Measurements from ENCODE around the gene PKN3.

DNA sequence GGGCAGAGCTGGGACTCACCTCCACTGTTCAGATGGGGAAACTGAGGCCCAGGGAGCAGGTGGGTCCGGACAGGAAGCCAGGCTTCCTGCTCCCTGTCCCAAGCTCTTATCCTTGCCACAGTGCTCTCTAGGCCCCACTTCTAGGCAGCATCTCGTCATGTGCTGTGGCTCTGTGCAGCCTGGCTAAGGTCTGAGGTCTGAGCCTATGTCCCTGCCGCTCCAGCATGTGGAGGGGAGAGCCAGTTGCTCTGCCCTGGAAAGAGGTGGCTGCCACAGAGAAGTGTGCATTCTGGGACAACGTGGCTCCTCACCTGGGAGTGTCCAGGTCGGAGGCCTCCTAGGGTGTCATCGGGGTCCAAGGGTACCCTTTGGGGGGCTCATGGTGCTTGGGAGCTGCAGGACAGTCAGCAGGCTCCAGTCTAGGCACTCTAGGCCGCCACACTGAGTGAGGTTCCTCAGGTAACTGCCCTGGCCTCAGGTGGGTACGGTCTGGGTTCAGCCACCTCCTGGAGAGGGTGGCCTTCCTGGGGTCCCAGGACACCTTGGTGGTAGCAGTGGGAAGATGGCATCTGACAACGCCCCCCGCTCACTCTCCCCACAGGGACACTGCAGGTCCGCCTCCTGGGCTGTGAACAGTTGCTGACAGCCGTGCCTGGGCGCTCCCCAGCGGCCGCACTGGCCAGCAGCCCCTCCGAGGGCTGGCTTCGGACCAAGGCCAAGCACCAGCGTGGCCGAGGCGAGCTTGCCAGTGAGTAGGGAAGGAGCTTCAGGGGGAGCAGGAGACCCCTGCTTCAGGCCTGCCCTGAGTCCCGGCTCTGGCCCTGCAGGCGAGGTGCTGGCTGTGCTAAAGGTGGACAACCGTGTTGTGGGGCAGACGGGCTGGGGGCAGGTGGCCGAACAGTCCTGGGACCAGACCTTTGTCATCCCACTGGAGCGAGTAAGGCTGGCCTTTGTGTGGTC lies 10.4 kb downstream of the PKN3 start:
- TF ChIP-seq CTCF (IDR thresholded peaks at IDR 0.05) (no peak), EP300 (IDR thresholded peaks at IDR 0.05) (no peak)

Measured in gastroesophageal sphincter (tissue), 3 donors.